WERI-Rb-1 (cell line): ENCODE data around the gene KAT6B.

Experiments used
- DNase-seq: peaks from one replicate; pipeline ENCODE4 v3.0.0-alpha.2; 2020
- H3K27ac ChIP-seq: fragments of 250-450 bp; sonication (Bioruptor Pico); 2 replicates; pipeline ENCODE4 v1.5.1; 2020; ENCODE audit warnings: mild to moderate bottlenecking, moderate library complexity
- H3K27me3 ChIP-seq: fragments of 250-450 bp; sonication (Bioruptor Pico); 2 replicates; pipeline ENCODE4 v1.5.1; 2021; ENCODE audit warnings: mild to moderate bottlenecking, low read depth, moderate library complexity; ENCODE audit not compliant: insufficient read depth, severe bottlenecking
- H3K36me3 ChIP-seq: fragments of 250-450 bp; sonication (Bioruptor Pico); 2 replicates; pipeline ENCODE4 v1.5.1; 2020; ENCODE audit warnings: mild to moderate bottlenecking, moderate library complexity
- H3K4me3 ChIP-seq: 2 replicates; pipeline ENCODE4 v1.5.1; 2011; ENCODE audit warnings: low read depth, mild to moderate bottlenecking, control low read depth, low read length
- H3K9me3 ChIP-seq: fragments of 250-450 bp; sonication (Bioruptor Pico); 2 replicates; pipeline ENCODE4 v1.5.1; 2021; ENCODE audit warnings: mild to moderate bottlenecking, moderate library complexity; ENCODE audit not compliant: severe bottlenecking
- CTCF ChIP-seq: IDR thresholded peaks from 2 replicates; pipeline ENCODE4 v1.5.1; 2011; ENCODE audit warnings: low read depth, mild to moderate bottlenecking, control low read depth, inconsistent platforms, low read length

KAT6B gene

GRCh38 chr10:74983383-74983782 lies 157.0 kb downstream of the KAT6B start:
- no peak for DNase-seq
- no peaks in the 10 kb centered on the region for H3K9me3 ChIP-seq
- H3K27ac ChIP-seq, result no peak overlapping the region
- TF ChIP-seq CTCF, result no peak
- no peak overlapping the region for H3K4me3 ChIP-seq
- H3K27me3 ChIP-seq, result no peaks in the 10 kb centered on the region
- peaks cover 3% of the 10 kb centered on the region for H3K36me3 ChIP-seq

GRCh38 chr10:74987339-74988053 lies 161.1 kb downstream of the KAT6B start:
- DNase-seq, result no peak
- Histone ChIP-seq H3K27me3 (no peaks in the 10 kb centered on the region), H3K9me3 (no peaks in the 10 kb centered on the region), H3K4me3 (no peak overlapping the region), H3K27ac (no peak overlapping the region), H3K36me3 (peaks cover 3% of the 10 kb centered on the region; the same call in 1 of the 2 replicates)
- TF ChIP-seq CTCF, result no peak

- Histone ChIP-seq H3K27me3 (no peaks in the 10 kb centered on the region), H3K4me3 (no peak overlapping the region), H3K36me3 (peaks cover 3% of the 10 kb centered on the region; the same call in 1 of the 2 replicates), H3K9me3 (no peaks in the 10 kb centered on the region), H3K27ac (no peak overlapping the region)
- DNase-seq, result no peak
- no peak for TF ChIP-seq CTCF
Measured at GRCh38 chr10:74988054-74988775, 161.8 kb downstream of the KAT6B start.

GRCh38 chr10:74988832-74989561 lies 162.6 kb downstream of the KAT6B start:
- TF ChIP-seq CTCF, result no peak
- no peak for DNase-seq
- no peaks in the 10 kb centered on the region for H3K27me3 ChIP-seq
- H3K27ac ChIP-seq, result no peak overlapping the region
- H3K36me3 ChIP-seq, result peaks cover 3% of the 10 kb centered on the region; the same call in 1 of the 2 replicates
- H3K9me3 ChIP-seq, result no peaks in the 10 kb centered on the region
- H3K4me3 ChIP-seq, result no peak overlapping the region

- no peaks in the 10 kb centered on the region for H3K9me3 ChIP-seq
- H3K4me3 ChIP-seq, result no peak overlapping the region
- H3K27me3 ChIP-seq, result no peaks in the 10 kb centered on the region
- peak; percentile 31; the same call in 1 of the 2 replicates for TF ChIP-seq CTCF
- H3K27ac ChIP-seq, result no peak overlapping the region
- no peaks in the 10 kb centered on the region; the same call in 1 of the 2 replicates for H3K36me3 ChIP-seq
- no peak for DNase-seq
Measured at GRCh38 chr10:74991435-74991834, 165.0 kb downstream of the KAT6B start.
